Measurements from ENCODE around the gene PRSS22.

Gene PRSS22

DNA sequence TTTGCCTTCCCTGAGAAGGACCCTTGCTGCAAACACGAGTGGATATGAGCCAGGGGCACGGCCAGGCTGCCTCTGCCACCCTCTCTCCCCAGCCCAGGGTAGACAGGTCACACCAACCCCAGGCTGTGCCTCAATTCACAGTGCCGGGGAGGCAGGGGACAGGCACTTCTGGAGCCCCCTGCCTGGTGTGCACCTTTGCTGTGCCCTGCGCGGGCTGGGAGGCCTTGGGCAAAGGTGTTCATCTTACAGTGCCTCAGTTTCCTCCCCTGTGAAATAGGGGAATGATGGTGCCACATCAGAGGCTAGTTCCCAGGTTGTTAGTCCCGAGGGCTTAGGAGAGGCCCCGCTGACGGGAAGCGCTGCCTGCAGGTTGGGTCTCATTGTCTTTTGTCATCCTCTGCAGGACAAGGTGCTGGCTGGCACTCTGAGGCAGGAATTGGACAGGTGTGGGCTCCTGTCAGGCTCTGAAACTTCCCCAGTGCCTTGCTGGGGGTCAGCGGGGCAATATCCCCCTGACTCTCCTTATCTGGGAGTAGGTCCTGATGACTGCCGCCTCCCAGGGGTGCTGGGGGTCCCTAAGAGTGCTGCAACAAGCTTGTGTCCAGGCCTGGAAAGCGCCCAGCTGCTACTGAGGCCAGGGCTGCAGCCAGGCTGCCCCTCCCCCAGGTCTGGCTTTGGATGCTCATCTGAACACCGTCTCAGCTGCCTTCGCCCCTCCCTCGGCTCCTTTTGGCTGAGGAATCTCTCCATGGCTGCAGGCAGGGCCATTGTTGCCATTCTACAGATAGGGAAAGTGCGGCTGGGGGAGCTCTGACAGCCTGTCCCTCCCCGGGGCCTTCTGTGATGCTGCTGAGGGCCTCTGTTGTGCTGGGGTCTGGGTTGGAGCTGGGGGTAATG is 37.8 kb downstream of the PRSS22 start:
- no peak overlapping the region for H3K9ac ChIP-seq (ENCODE audit: low read depth, low read length, poor library complexity)
- no peaks in the 10 kb centered on the region for H3K79me1 ChIP-seq (ENCODE audit: low read depth, low read length)
- H3K27me3 ChIP-seq (ENCODE audit: control insufficient read depth in 3 of 3, insufficient read depth in 3 of 3, low read depth in 1 of 3, low read length in 3 of 3) = peaks cover 0 to 46% (median 0%) of the 10 kb centered on the region in 3 experiments
- no peak overlapping the region for H3K23ac ChIP-seq (ENCODE audit: low read depth, low read length, poor library complexity)
- H2BK120ac ChIP-seq (ENCODE audit: low read depth, low read length) = no peak overlapping the region
- H3K9me3 ChIP-seq (replicated peaks in 1 of 2; ENCODE audit: control insufficient read depth in 2 of 2, insufficient read depth in 1 of 2, low read depth in 1 of 2, low read length in 2 of 2) = no peaks in the 10 kb centered on the region
- peak overlapping the region; percentile 80 for H3K18ac ChIP-seq (ENCODE audit: low read length)
- H3K4me3 ChIP-seq (ENCODE audit: low read length in 2 of 2) = no peak overlapping the region
- H3K4me1 ChIP-seq (ENCODE audit: control insufficient read depth in 2 of 2, insufficient read depth in 1 of 2, low read depth in 1 of 2, low read length in 2 of 2) = peaks cover 0 to 8% of the 10 kb centered on the region in 2 donors
- no peak overlapping the region for H2BK15ac ChIP-seq (ENCODE audit: low read length)
- no peak overlapping the region for H4K91ac ChIP-seq (ENCODE audit: low read depth, low read length, poor library complexity)
- H3K14ac ChIP-seq (ENCODE audit: low read length) = peak overlapping the region; percentile 2
- H3K4me2 ChIP-seq (ENCODE audit: insufficient read depth, low read length, poor library complexity, severe bottlenecking) = no peak overlapping the region
- no CpG with 5 or more reads among the region's 17 CpGs for WGBS, 2 donors (ENCODE audit: extremely low coverage in 2 of 2, insufficient read length in 2 of 2, insufficient replicate concordance in 1 of 2)
- H2AFZ ChIP-seq (ENCODE audit: low read length) = no peak overlapping the region
- H2BK12ac ChIP-seq (ENCODE audit: low read length) = no peak overlapping the region
- no peak overlapping the region for H4K8ac ChIP-seq (ENCODE audit: low read depth, low read length)
- no peak for DNase-seq (ENCODE audit: low spot score)
- no peak overlapping the region for H2BK5ac ChIP-seq (ENCODE audit: low read length)
- H3K36me3 ChIP-seq (replicated peaks in 1 of 2; ENCODE audit: control insufficient read depth in 2 of 2, insufficient read depth in 2 of 2, low read length in 2 of 2) = no peaks in the 10 kb centered on the region
- peak overlapping the region; percentile 25 for H2AK5ac ChIP-seq (ENCODE audit: low read depth, low read length)
- no peak overlapping the region for H3K4ac ChIP-seq (ENCODE audit: low read length)
- no peak overlapping the region for H3K27ac ChIP-seq (replicated peaks; ENCODE audit: low read length)

DNA sequence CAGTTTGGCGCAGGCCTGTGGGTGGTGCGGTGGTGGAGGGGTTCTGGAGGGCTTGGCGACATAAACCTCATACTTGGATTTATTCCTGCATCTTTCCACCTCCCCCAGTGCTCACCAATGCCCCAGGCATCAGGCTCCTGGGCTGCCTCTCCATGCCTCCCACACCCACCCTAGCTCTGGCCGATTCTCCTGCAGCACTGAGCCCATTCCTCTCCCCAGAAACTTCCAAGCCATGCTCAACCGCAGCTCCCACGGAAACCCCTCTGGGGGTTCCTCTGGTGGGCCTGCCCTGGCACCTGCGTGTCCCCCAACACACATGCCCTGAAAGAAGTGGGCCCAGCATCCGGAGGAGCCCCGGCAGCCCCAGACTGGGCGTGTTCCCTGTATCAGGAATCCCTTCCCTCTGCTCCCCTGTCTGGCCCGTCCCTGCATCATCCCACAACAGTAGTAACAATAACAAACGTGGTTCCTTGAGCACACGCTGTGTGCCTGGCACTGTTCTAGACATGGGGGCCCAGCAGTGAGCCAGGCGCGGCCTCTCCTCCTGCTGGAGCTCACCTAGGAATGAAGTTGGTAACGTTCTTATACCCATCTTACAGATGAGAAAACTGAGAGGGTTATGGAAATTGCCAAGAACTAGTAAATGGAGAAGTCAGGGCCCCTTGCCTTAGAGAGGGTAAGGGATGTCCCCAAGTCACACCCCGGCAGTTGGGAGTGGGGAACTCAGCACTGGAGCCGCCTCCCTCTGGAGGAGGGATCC is 38.6 kb downstream of the PRSS22 start:
- Histone ChIP-seq H3K9me3 (replicated peaks in 1 of 2; ENCODE audit: control insufficient read depth in 2 of 2, insufficient read depth in 1 of 2, low read depth in 1 of 2, low read length in 2 of 2) (no peaks in the 10 kb centered on the region), H2BK120ac (ENCODE audit: low read depth, low read length) (no peak overlapping the region), H3K9ac (ENCODE audit: low read depth, low read length, poor library complexity) (peak overlapping the region; percentile 56), H2AFZ (ENCODE audit: low read length) (no peak overlapping the region), H3K4me2 (ENCODE audit: insufficient read depth, low read length, poor library complexity, severe bottlenecking) (no peak overlapping the region), H3K18ac (ENCODE audit: low read length) (peak overlapping the region; percentile 25), H3K27ac (replicated peaks; ENCODE audit: low read length) (no peak overlapping the region), H4K8ac (ENCODE audit: low read depth, low read length) (no peak overlapping the region), H3K4me3 (ENCODE audit: low read length in 2 of 2) (no peak overlapping the region), H3K27me3 (ENCODE audit: control insufficient read depth in 3 of 3, insufficient read depth in 3 of 3, low read depth in 1 of 3, low read length in 3 of 3) (peaks cover 0 to 51% (median 0%) of the 10 kb centered on the region in 3 experiments), H3K36me3 (replicated peaks in 1 of 2; ENCODE audit: control insufficient read depth in 2 of 2, insufficient read depth in 2 of 2, low read length in 2 of 2) (no peaks in the 10 kb centered on the region), H4K91ac (ENCODE audit: low read depth, low read length, poor library complexity) (no peak overlapping the region), H3K14ac (ENCODE audit: low read length) (no peak overlapping the region), H2BK15ac (ENCODE audit: low read length) (no peak overlapping the region), H2AK5ac (ENCODE audit: low read depth, low read length) (peak overlapping the region; percentile 50), H3K4ac (ENCODE audit: low read length) (no peak overlapping the region), H2BK12ac (ENCODE audit: low read length) (peak overlapping the region; percentile 63), H3K4me1 (ENCODE audit: control insufficient read depth in 2 of 2, insufficient read depth in 1 of 2, low read depth in 1 of 2, low read length in 2 of 2) (peaks cover 0 to 8% of the 10 kb centered on the region in 2 donors), H3K23ac (ENCODE audit: low read depth, low read length, poor library complexity) (peak overlapping the region; percentile 49), H3K79me1 (ENCODE audit: low read depth, low read length) (no peaks in the 10 kb centered on the region), H2BK5ac (ENCODE audit: low read length) (no peak overlapping the region)
- DNase-seq (ENCODE audit: low spot score) = no peak
- WGBS, 2 donors (ENCODE audit: extremely low coverage in 2 of 2, insufficient read length in 2 of 2, insufficient replicate concordance in 1 of 2) = no CpG with 5 or more reads among the region's 18 CpGs

DNA sequence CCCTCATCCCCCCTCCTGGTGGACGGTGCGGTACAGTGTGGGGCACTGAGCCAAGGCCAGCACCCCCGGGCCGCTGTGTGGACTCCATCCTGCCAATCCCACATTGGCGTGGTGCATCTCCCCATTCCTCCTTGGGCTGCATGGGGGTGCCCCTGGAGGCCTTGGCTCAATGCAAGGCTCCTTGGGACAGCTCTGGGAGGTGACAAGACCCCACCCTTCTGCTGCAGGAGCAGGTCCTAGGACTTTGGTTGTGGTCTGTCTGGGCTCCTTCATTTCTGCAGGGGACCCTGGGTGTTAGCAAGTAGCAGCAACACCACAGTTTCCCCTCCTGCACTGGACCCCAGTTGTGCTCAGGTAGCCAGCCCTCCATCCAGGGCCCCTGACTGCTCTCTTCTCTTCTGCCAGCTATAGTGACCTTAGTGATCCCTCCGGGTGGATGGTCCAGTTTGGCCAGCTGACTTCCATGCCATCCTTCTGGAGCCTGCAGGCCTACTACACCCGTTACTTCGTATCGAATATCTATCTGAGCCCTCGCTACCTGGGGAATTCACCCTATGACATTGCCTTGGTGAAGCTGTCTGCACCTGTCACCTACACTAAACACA is 39.6 kb downstream of the PRSS22 start:
- Histone ChIP-seq H4K91ac (ENCODE audit: low read depth, low read length, poor library complexity) (no peak overlapping the region), H2BK5ac (ENCODE audit: low read length) (no peak overlapping the region), H3K14ac (ENCODE audit: low read length) (no peak overlapping the region), H3K27me3 (ENCODE audit: control insufficient read depth in 3 of 3, insufficient read depth in 3 of 3, low read depth in 1 of 3, low read length in 3 of 3) (peaks cover 0 to 51% (median 0%) of the 10 kb centered on the region in 3 experiments), H3K9ac (ENCODE audit: low read depth, low read length, poor library complexity) (no peak overlapping the region), H3K4me1 (ENCODE audit: control insufficient read depth in 2 of 2, insufficient read depth in 1 of 2, low read depth in 1 of 2, low read length in 2 of 2) (peaks cover 0 to 8% of the 10 kb centered on the region in 2 donors), H3K4me2 (ENCODE audit: insufficient read depth, low read length, poor library complexity, severe bottlenecking) (no peak overlapping the region), H2AFZ (ENCODE audit: low read length) (no peak overlapping the region), H4K8ac (ENCODE audit: low read depth, low read length) (no peak overlapping the region), H3K79me1 (ENCODE audit: low read depth, low read length) (no peaks in the 10 kb centered on the region), H2BK15ac (ENCODE audit: low read length) (no peak overlapping the region), H2BK120ac (ENCODE audit: low read depth, low read length) (peak overlapping the region; percentile 17), H3K27ac (replicated peaks; ENCODE audit: low read length) (no peak overlapping the region), H2AK5ac (ENCODE audit: low read depth, low read length) (no peak overlapping the region), H2BK12ac (ENCODE audit: low read length) (no peak overlapping the region), H3K18ac (ENCODE audit: low read length) (peak overlapping the region; percentile 11), H3K9me3 (replicated peaks in 1 of 2; ENCODE audit: control insufficient read depth in 2 of 2, insufficient read depth in 1 of 2, low read depth in 1 of 2, low read length in 2 of 2) (no peaks in the 10 kb centered on the region), H3K23ac (ENCODE audit: low read depth, low read length, poor library complexity) (no peak overlapping the region), H3K4me3 (ENCODE audit: low read length in 2 of 2) (no peak overlapping the region), H3K4ac (ENCODE audit: low read length) (no peak overlapping the region), H3K36me3 (replicated peaks in 1 of 2; ENCODE audit: control insufficient read depth in 2 of 2, insufficient read depth in 2 of 2, low read length in 2 of 2) (no peaks in the 10 kb centered on the region)
- no peak for DNase-seq (ENCODE audit: low spot score)
- WGBS, 2 donors (ENCODE audit: extremely low coverage in 2 of 2, insufficient read length in 2 of 2, insufficient replicate concordance in 1 of 2) = no CpG with 5 or more reads among the region's 10 CpGs
